NCI-H82 treated with DMSO at 0.1 percent for 48 hours (cell line): Measurements from ENCODE around the gene KCNK7.

ENCODE experiments used
- DNase-seq: peaks from one replicate; lab custom pipeline; 2025; ENCODE audit not compliant: unreplicated experiment; lab: John Stamatoyannopoulos, UW

Gene KCNK7

GRCh38 chr11:65558930-65559509, 36.6 kb downstream of the KCNK7 start:
- no peak for DNase-seq

DNA sequence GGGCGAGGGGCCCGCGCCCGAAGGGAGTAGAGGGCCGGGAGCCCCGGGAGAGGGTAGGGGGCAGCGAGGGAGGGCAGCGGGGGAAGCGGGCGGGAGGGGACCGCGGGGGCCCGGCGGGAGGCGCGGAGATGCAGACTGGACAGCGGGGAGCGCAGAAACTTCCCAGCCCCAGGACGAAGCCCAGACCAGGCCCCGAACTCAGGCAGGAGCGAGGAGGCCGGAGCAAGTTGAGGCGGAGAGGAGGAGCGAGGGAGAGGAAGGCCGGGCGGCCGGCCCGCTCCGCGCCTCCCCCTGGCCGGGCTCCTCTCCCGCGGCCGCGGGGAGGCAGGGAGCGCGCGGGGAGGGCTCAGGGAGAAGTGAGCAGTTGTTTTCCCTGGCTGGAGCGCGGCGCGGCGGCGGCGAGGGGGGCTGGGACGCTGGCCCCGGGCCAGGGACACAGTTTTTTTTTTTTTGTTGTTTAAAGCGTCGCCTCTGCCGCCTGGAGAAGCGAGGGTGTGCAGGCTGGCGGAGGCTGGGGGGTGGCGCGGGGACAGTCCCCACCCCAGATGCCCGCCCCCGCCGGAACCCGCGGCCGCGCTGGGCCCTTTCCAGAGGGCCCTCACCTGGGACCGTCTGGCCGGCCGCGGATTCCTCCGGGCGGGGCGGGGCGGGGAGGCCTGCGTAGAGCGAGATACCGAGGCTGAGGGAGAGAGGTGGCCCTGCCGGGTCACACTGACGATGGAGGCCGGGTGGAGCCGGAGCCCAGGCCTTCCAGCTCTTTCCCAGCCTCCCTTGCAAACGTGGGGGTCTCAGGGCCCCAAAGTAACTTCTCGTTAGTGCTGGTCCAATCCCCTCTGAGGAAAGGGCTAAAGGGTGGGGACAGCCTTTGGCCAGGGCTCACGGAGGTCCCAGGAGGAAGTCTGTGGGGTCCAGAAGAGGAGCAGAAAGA, 37.3 kb downstream of the KCNK7 start, which contains the start of gene LTBP3:
LTBP3 (minus strand) TSS at position 358 of the 928 bp plus-strand sequence. CDS start 400 bp downstream, outside the sequence.
- no peak for DNase-seq

DNA sequence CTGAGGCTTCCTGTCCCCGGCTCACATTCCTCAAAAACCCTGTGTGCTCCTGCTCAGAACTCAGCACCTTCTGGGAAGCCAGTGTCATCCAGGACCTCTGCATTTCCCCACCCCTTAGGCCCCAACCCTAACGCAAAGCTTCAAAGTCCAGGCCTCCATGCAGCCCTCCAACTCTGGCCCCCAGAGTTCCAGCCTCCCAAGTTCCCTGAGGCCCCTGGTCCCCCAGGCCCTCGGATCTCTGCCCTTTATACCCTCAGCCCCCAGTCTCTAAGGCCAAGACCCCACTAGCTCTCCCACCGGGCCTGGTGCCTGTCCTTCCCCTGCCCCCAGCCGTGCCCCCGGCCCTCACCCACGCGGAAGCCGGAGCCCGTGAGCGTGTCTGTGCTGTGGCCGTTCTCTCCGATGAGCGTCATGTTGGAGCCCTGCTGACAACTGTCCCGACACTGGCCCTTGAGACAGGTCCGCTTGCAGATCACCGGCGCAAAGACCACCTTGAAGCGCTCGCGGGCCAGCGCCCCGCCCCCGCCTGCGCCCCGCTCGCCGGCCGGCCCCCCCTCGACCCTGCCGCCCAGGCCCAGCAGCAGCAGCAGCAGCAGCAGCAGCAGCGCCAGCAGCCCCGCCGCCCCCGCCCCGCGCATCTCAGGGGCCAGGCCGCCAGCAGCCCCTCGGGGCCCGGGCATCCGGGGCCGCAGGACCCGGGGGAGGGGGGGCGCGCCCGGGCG, 38.2 kb downstream of the KCNK7 start:
- no peak for DNase-seq

DNA sequence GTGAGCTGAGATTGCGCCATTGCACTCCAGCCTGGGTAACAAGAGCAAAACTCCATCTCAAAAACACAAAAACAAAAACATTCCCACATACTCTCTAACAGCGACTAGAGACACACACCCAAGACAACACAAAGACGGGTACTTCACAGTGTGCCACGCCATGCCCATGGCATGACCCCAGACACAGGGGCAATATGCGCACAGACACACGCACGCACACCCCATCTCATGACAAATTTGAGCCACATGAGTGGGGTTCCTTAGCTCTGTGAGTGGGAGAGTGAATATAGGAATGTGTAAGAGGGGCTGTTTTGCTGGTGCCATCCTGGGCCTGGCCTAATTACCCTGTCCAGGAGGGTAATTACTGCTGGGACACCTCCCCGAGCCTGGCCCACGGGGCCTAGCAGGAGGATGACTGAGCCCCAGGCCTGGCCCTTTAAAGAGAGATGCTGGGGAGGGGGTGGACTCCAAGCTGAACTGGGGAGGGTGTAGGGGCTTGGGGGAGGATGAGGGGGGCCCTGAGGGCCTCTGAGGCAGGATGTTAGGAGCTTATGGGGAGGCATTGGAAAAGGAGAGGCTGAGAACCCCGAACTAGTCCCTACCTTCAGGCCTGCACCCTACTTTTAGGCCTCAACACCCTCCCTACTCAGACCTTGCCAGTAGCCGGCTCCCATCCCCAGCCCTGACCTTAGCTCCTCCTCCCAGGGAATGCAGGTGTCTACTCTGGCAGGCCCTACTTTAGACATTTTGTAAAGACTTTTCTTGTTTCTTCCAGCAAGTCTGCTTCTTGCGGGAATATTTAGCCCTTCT, 38.9 kb downstream of the KCNK7 start:
- DNase-seq = no peak

DNA sequence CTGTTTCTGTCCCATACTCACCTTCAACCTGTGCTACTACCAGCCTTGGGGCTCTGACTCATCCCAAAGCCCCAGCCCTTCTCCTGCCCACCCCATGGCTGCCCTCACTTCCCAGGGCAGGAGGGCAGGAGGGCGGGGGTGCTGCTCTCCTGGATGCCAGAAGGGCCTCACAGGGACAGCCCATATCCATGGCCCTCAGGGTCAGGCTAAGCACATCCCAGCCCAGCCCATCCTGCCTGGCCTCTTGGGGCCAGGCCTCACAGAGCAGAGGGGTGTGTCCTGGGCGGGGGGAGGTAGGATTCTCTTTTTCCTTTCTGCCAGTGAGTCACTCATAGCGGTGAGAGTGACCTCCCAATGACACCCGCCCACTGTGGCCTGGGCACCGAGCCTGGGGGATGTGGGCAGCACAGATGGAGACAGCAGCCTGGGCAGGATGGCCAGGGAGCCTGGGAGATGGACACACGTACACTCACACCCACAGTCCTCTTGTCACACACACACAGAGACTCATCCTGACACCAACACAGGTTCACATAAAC, 39.8 kb downstream of the KCNK7 start:
- no peak for DNase-seq

GRCh38 chr11:65554842-65555430, 40.7 kb downstream of the KCNK7 start:
- no peak for DNase-seq

DNA sequence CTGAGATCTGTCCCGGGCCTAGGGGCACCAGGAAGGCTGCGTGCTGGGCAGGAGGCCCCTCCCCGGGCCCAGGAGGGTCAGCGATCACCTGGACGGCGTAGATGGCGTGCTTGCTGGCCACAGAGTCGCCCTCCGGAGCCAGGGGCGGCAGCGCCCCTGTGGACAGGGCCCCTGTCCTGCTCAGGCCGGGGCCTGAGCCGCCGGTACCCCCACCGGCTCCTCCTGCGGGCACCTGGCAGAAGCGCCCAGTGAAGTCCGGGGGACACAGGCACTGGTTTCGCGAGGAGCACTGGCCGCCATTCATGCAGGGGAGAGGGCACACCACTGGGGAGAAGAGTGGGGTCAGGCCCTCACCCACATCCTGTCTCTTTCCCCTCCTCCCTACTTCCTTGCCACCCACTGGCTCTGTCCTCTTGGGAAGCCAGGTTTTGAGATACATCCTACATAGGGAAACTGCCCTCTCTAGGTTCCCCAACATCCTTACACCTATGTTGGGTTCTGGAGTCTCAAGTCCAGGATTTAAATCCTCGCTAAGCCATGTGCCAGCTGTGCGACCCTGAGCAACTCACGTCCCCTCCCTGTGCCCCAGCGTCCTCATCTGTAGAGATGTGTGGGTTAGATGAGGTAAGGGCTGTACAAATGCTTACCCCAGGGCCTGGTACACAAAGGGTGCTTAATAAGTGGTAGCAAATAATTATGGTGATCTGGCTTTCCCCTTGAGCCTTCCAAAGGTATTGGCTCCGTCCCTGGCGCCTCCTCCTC, 41.4 kb downstream of the KCNK7 start:
- DNase-seq = no peak

- no peak for DNase-seq
These were observed 42.1 kb downstream of the KCNK7 start for GRCh38 chr11:65553301-65554001.

DNA sequence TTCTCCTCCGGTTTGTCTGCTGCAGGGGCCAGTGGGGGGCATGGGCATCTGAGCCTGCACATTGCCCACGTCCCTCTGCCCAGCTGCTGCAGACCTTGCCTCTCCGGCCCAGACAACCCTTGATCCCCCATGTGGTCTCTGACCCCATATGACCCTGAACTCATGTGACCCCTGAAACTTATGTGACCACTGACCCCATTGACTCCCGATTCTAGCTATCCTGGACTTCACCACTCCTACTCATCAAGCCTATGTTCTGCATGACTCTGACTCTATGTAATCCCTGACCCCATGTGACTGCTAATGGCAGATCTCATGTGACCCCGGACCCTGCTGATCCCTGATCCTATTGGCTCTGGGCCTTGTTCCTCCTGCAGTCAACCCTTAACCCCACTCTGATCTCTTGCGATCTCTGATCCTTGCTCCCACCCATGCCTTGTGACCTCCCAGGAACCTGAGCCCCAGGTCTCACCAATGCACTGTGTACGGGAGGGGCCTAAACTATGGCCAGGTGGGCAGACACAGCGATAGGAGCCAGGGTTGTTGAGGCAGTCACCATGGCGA, 43.1 kb downstream of the KCNK7 start:
- peak; percentile 32 for DNase-seq

DNA sequence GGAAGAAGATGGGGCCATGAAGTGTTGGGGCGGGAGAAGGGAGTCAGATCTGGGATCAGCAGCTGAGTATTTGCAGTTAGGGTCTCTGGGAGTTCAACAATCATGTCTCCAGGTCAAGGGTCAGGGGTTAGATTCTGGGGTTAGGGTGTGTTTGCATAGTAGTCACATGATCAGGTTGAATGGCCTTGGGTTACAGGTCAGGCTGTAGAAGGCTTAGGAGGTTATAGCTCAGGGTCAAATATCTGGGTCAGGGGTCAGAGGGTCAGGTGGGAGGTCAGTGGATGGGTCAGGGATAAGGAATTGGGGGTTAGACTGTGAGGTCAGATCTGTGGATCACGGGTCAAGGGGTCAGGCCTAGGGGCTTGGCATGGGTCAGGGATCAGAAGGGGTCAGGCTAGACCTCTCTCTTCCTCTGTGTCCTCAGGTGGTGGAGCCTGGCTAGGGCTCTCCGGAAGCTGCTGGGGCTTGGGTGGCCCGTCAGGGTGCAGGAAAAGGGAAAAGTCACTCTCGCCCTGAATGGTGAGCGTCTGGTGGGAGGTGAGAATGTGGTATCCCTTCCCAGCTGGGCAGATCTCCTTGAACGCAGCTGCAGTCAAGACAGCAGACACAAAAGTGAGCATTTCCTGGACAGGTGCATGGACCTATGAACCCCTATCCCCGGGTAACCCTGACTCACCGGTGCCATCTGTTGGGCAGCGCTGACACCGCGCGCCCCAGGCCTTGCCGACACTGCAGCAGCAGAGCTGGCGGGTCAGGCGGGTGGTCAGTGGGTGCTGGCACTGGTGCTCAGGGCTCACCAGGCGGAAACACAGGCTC, 43.8 kb downstream of the KCNK7 start:
- DNase-seq = no peak

DNA sequence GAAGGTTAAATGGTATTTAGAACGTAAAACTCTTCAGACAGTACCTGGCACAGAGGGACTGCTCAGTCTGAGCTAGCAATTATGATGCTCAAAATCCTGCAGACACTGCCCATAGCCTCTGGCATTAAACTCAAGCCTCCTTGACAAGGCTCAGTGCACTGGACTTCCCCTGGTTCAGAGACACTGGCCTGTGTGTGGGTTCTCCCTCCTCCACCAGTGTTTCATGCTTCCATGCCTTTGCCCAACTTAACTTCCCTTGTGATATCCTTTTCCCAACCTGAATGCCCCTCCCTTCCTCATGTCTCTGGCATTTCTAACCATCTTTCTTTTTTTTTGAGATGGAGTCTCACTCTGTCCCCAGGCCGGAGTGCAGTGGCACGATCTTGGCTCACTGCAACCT, 46.5 kb downstream of the KCNK7 start:
- no peak for DNase-seq

DNA sequence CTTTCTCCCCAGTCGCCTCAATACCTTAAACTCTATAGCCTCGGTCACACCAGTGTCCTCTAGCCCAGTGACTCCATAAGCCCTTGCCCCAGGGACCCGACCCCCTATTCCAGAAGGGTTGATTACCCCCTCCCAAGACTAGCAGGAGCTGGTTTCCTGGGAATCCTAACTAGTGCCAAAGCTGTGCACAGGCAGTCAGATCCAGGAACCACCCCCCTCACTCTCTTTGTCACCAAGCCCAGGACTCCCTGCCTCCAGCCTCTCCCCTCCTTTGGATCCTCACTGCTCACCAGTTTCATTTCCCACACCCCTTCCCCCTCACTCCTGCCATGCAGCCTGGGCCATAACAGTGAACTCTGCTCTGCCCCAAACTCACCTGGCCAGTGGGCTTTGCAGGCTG, 47.2 kb downstream of the KCNK7 start:
- no peak for DNase-seq

DNA sequence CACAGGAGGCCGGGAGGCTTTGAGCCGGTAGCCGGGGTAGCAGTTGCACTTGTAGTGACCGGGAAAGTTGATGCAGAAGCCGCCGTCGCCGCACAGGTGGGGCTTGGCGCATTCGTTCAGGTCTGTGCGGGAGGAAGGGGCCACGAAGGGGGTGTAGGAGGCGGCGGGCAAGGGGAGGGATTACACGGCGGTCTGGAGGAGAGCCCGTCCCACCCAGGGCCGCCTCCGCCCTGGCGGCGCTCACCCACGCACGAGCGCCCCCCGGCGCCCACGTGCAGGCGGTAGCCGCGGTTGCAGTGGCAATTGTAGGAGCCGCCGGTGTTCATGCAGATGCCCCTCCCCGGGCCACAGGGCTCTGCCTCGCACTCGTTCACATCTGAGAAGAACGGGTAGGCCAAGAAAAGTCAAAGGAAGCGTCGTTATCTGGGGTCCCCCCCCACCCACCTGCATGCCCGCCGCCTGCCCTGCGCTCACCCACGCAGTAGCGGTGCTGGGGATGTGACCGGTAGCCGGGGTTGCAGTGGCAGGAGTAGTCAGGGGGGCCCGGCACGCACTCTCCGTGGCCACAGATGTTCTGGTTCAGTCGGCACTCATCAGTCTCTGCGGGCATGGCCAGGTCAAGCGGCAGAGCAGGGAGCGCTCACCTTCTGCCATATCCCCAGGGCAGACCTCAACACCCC, 48.0 kb downstream of the KCNK7 start:
- DNase-seq = no peak

DNA sequence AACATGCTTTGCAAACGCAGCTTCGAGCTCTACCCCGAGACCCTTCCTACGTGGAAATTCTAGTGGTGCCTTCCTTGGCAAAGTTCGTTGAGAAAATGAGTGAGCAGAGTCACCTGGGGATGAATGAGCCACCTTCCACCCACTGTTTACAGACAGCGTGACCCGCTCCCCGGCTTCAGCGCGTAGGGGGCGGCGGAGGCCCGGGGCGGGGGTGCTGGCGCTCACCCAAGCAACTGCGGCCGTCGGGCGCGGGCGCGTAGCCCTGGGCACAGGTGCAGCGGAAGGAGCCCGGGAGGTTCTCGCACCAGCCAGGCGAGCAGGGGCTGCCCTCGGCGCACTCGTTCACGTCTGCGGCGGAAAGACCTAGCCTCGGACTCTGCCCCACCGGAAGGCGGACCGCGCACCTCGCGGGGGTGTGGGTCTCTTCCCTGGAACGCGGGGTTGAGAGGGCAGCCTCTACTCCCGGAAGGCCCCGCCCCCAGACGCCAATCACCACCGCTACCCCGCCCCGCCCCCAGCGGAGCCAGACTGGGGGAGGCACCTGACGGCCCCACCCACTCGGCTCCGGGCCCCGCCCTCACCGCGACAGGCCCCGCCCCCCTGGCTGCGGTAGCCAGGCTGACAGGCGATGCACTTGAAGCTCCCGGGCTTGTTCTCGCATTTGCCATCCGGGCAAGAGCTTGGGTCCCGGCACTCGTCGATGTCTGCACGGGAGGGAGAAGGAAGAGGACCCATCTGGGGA, 49.2 kb downstream of the KCNK7 start:
- peak; percentile 48 for DNase-seq

DNA sequence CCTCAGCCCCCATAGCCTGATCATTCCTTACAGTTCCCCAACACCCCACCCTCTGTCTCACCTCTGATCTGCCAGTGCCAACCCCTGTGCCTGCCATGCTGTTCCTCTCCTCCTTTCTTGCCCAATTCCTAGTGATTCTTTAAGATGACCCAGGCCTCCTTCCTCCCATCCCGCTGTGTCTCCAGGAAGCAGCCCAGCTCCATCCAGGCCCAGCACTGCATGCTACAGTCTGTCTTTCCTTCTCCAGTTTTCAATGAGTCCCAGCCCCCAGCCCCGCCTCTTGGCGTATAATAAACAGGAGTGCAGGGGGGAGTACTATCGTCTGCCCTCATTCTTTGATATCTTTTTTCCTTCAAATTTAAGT, 49.8 kb downstream of the KCNK7 start:
- DNase-seq = no peak
